Liver (tissue), 9 donors: Measurements from ENCODE around the gene ZCWPW1. TPM values are rescaled to one million over a fixed set of nuclear protein-coding genes. Genes with fewer than 3 reads are reported as not detected.

ENCODE experiments used
- DNase-seq: peaks from one replicate; pipeline ENCODE4 v3.0.0-alpha.2; 2017; ENCODE audit warnings: low spot score
- H3K27ac ChIP-seq, 2 donors: one replicate each; pipeline ENCODE4 v1.7.0; 2013; ENCODE audit warnings: inconsistent platforms in 2 of 2, low read length in 2 of 2, control low read depth in 1 of 2, low read depth in 1 of 2, mild to moderate bottlenecking in 1 of 2
- H3K27me3 ChIP-seq, 4 donors: one replicate each; pipeline versions ENCODE4 v1.6.1 to v1.7.0; 2013; ENCODE audit warnings: low read length in 3 of 4, inconsistent platforms in 1 of 4, mild to moderate bottlenecking in 1 of 4, moderate library complexity in 1 of 4; ENCODE audit not compliant: control insufficient read depth in 4 of 4, insufficient read depth in 4 of 4
- H3K36me3 ChIP-seq, 4 donors: one replicate each; pipeline versions ENCODE4 v1.6.1 to v1.7.0; 2013; ENCODE audit warnings: low read length in 3 of 4, mild to moderate bottlenecking in 3 of 4, low read depth in 1 of 4, moderate library complexity in 1 of 4; ENCODE audit not compliant: control insufficient read depth in 4 of 4, insufficient read depth in 3 of 4
- H3K4me1 ChIP-seq, 4 donors: one replicate each; pipeline versions ENCODE4 v1.6.1 to v1.7.0; 2013; ENCODE audit warnings: low read length in 3 of 4, mild to moderate bottlenecking in 3 of 4, moderate library complexity in 1 of 4; ENCODE audit not compliant: control insufficient read depth in 4 of 4, insufficient read depth in 4 of 4
- H3K4me3 ChIP-seq, 3 donors: one replicate each; pipeline versions ENCODE4 v1.6.1 to v1.7.0; 2013; ENCODE audit warnings: low read length in 3 of 3, control low read depth in 1 of 3, low read depth in 1 of 3, mild to moderate bottlenecking in 1 of 3
- H3K9ac ChIP-seq, 2 donors: one replicate each; pipeline ENCODE4 v1.7.0; 2013; ENCODE audit warnings: low read length in 2 of 2, mild to moderate bottlenecking in 2 of 2, moderate library complexity in 2 of 2, control low read depth in 1 of 2, low read depth in 1 of 2
- H3K9me3 ChIP-seq, 4 donors: one replicate each; pipeline versions ENCODE4 v1.6.1 to v1.7.0; 2013; ENCODE audit warnings: low read length in 3 of 4; ENCODE audit not compliant: control insufficient read depth in 4 of 4
- EGR1 ChIP-seq, 2 donors: IDR thresholded peaks; 2 replicates each; pipeline ENCODE4 v1.6.1; 2016 to 2018; ENCODE audit warnings: antibody characterized with exemption in 2 of 2, low read depth in 2 of 2
- FOXA1 ChIP-seq: IDR thresholded peaks from 2 replicates; pipeline ENCODE4 v1.6.1; 2016; ENCODE audit warnings: antibody characterized with exemption
- FOXA2 ChIP-seq: IDR thresholded peaks from 2 replicates; pipeline ENCODE4 v1.6.1; 2016; ENCODE audit warnings: antibody characterized with exemption
- GABPA ChIP-seq, 2 donors: IDR thresholded peaks in 1 of 2; conservative IDR thresholded peaks in 1 of 2; 2 replicates each; pipeline ENCODE4 v1.6.1; 2016; ENCODE audit warnings: antibody characterized with exemption in 2 of 2, mild to moderate bottlenecking in 1 of 2, moderate library complexity in 1 of 2
- HNF4A ChIP-seq, 2 donors: conservative IDR thresholded peaks; 2 replicates each; pipeline ENCODE4 v1.6.1; 2016; ENCODE audit warnings: antibody characterized with exemption in 2 of 2, mild to moderate bottlenecking in 2 of 2
- HNF4G ChIP-seq: IDR thresholded peaks from 2 replicates; pipeline ENCODE4 v1.6.1; 2016; ENCODE audit warnings: antibody characterized with exemption
- JUND ChIP-seq, 2 donors: IDR thresholded peaks; 2 replicates each; pipeline ENCODE4 v1.6.1; 2016; ENCODE audit warnings: antibody characterized with exemption in 2 of 2
- MAX ChIP-seq: IDR thresholded peaks from 2 replicates; pipeline ENCODE4 v1.6.1; 2016; ENCODE audit warnings: antibody characterized with exemption
- NR2F2 ChIP-seq: IDR thresholded peaks from 2 replicates; pipeline ENCODE4 v1.6.1; 2016; ENCODE audit warnings: antibody characterized with exemption
- RAD21 ChIP-seq, 2 donors: IDR thresholded peaks; 2 replicates each; pipeline ENCODE4 v1.6.1; 2016; ENCODE audit warnings: antibody characterized with exemption in 2 of 2, mild to moderate bottlenecking in 2 of 2
- REST ChIP-seq: IDR thresholded peaks from 2 replicates; pipeline ENCODE4 v1.6.1; 2016; ENCODE audit warnings: antibody characterized with exemption, mild to moderate bottlenecking
- RXRA ChIP-seq, 2 donors: IDR thresholded peaks; 2 replicates each; pipeline ENCODE4 v1.6.1; 2017 to 2018; ENCODE audit warnings: antibody characterized with exemption in 2 of 2, mild to moderate bottlenecking in 1 of 2
- SP1 ChIP-seq: IDR thresholded peaks from 2 replicates; pipeline ENCODE4 v1.6.1; 2018; ENCODE audit warnings: antibody characterized with exemption, mild to moderate bottlenecking
- TAF1 ChIP-seq: conservative IDR thresholded peaks from 2 replicates; pipeline ENCODE4 v1.6.1; 2016; ENCODE audit warnings: antibody characterized with exemption, mild to moderate bottlenecking
- YY1 ChIP-seq: IDR thresholded peaks from 2 replicates; pipeline ENCODE4 v1.6.1; 2016; ENCODE audit warnings: antibody characterized with exemption, mild to moderate bottlenecking
- WGBS: extraction: QIAGEN DNeasy Blood & Tissue Kit; methylation state at CpG from one replicate; pipeline ENCODE4 v1.1.7; 2013; 5-methylcytosine and 5-hydroxymethylcytosine counted together
- polyA plus RNA-seq, 2 donors: library from polyadenylated mRNA; stranded (reverse) in 1 of 2; unstranded in 1 of 2; fragments of 200-250 nt in 1 of 2; fragments of >200 nt in 1 of 2; fragmentation: Nextera tagmentation in 1 of 2; extraction: Ambion mirVana in 1 of 2; gene quantifications; one replicate each; pipeline versions ENCODE4 v1.2.1 to v1.2.3, GENCODE V29; 2013 to 2015
- total RNA-seq, 2 donors: library from RNA; depleted of rRNA; stranded (reverse); fragments of >200 nt; gene quantifications; one replicate each; pipeline ENCODE4 v1.2.3, GENCODE V29; 2014
- TF ChIP-seq, protein P1 (sequence below): IDR thresholded peaks from 2 replicates; pipeline ENCODE4 v1.6.1; 2016; ENCODE audit warnings: antibody characterized with exemption
- TF ChIP-seq, protein P2 (sequence below): fragments of 150-350 bp; IDR thresholded peaks from 2 replicates; pipeline ENCODE4 v1.5.1; 2017; ENCODE audit warnings: improper control_type of control experiment, low read depth, low read length; ENCODE audit not compliant: missing input control
- TF ChIP-seq, protein P3 (sequence below): IDR thresholded peaks from 2 replicates; pipeline ENCODE4 v1.6.1; 2016; ENCODE audit warnings: antibody characterized with exemption
- donor health status: healthy.
- donor health status: healthy.
- donor health status: healthy.
- donor health status: healthy.
- donor health status: healthy.

ZCWPW1 gene
- total and polyA plus RNA-seq, 4 donors = 1.4 to 3.3 (median 2.8) TPM

DNA sequence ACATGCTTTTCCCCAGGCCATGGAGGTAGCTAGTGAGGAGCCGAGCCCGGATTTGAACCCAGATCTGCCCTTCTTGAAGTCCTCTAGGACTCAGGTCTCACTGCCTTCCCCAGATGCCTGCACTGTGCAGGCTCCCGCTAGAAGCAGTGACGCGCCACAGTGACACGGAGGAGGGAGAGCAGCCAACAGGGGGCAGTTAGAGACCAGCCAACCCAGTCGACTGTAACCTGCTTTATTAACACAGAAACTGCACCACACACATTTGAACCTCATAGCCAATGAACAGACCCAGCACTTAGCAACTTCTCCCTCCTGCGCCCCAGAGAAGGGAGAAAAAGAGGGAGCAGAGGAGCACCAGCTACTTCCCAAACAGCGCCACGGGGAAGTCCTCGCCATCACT lies 27.8 kb downstream of the ZCWPW1 start:
- 92% methylated on average over 11 of the region's 11 CpGs for WGBS
- no peaks in the 10 kb centered on the region for H3K9me3 ChIP-seq
- H3K4me1 ChIP-seq = no peaks in the 10 kb centered on the region
- H3K27ac ChIP-seq = no peak overlapping the region
- H3K4me3 ChIP-seq = no peak overlapping the region
- DNase-seq = no peak
- H3K27me3 ChIP-seq = no peaks in the 10 kb centered on the region
- H3K36me3 ChIP-seq = peaks cover 0 to 7% (median 0%) of the 10 kb centered on the region in 4 donors
- no peak overlapping the region for H3K9ac ChIP-seq
- TF ChIP-seq, protein P1, sequence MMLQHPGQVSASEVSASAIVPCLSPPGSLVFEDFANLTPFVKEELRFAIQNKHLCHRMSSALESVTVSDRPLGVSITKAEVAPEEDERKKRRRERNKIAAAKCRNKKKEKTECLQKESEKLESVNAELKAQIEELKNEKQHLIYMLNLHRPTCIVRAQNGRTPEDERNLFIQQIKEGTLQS = no peak
- no peak for TF ChIP-seq SP1
- TF ChIP-seq, protein P2, sequence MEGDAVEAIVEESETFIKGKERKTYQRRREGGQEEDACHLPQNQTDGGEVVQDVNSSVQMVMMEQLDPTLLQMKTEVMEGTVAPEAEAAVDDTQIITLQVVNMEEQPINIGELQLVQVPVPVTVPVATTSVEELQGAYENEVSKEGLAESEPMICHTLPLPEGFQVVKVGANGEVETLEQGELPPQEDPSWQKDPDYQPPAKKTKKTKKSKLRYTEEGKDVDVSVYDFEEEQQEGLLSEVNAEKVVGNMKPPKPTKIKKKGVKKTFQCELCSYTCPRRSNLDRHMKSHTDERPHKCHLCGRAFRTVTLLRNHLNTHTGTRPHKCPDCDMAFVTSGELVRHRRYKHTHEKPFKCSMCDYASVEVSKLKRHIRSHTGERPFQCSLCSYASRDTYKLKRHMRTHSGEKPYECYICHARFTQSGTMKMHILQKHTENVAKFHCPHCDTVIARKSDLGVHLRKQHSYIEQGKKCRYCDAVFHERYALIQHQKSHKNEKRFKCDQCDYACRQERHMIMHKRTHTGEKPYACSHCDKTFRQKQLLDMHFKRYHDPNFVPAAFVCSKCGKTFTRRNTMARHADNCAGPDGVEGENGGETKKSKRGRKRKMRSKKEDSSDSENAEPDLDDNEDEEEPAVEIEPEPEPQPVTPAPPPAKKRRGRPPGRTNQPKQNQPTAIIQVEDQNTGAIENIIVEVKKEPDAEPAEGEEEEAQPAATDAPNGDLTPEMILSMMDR = no peak
- TF ChIP-seq GABPA (IDR thresholded peaks at IDR 0.05 in 1 of 2, conservative IDR thresholded peaks at IDR 0.05 in 1 of 2) = no peak
- TF ChIP-seq TAF1 = no peak
- TF ChIP-seq HNF4A (conservative IDR thresholded peaks at IDR 0.05) = no peak
- no peak for TF ChIP-seq REST
- no peak for TF ChIP-seq HNF4G

DNA sequence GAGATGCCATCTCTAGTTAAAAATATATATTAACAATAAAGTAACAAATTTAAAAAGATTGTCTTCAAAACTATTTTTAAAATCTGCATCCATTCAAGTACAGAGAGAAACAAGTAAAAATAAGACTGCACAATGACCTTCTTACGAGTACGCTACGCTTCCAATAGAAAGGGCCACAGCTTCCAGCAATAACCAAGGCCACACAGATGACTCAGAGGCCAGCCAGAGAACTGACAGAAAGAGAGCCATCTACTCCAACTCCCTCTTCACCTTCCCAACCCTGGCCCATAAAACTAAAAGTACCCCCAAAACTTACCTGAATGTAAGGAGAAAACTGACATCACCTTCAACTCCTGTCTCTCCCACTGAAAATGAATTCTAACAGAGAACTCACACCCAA lies 28.5 kb downstream of the ZCWPW1 start:
- Histone ChIP-seq H3K4me1 (no peaks in the 10 kb centered on the region), H3K9ac (no peak overlapping the region), H3K4me3 (no peak overlapping the region), H3K27me3 (no peaks in the 10 kb centered on the region), H3K36me3 (peaks cover 0 to 7% (median 0%) of the 10 kb centered on the region in 4 donors), H3K27ac (no peak overlapping the region), H3K9me3 (no peaks in the 10 kb centered on the region)
- WGBS = 99% methylated on average over 3 of the region's 3 CpGs
- no peak for DNase-seq
- TF ChIP-seq, protein P3, sequence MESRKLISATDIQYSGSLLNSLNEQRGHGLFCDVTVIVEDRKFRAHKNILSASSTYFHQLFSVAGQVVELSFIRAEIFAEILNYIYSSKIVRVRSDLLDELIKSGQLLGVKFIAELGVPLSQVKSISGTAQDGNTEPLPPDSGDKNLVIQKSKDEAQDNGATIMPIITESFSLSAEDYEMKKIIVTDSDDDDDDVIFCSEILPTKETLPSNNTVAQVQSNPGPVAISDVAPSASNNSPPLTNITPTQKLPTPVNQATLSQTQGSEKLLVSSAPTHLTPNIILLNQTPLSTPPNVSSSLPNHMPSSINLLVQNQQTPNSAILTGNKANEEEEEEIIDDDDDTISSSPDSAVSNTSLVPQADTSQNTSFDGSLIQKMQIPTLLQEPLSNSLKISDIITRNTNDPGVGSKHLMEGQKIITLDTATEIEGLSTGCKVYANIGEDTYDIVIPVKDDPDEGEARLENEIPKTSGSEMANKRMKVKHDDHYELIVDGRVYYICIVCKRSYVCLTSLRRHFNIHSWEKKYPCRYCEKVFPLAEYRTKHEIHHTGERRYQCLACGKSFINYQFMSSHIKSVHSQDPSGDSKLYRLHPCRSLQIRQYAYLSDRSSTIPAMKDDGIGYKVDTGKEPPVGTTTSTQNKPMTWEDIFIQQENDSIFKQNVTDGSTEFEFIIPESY = no peak
- TF ChIP-seq, protein P1 = no peak
- TF ChIP-seq SP1 = no peak
- TF ChIP-seq RAD21 (IDR thresholded peaks at IDR 0.05) = no peak
- TF ChIP-seq REST = no peak
- TF ChIP-seq, protein P2 = no peak
- no peak for TF ChIP-seq EGR1 (IDR thresholded peaks at IDR 0.05; ENCODE audit: low read depth in 2 of 2)
- TF ChIP-seq HNF4A (conservative IDR thresholded peaks at IDR 0.05) = no peak
- no peak for TF ChIP-seq YY1
- TF ChIP-seq JUND (IDR thresholded peaks at IDR 0.05) = no peak
- no peak for TF ChIP-seq GABPA (IDR thresholded peaks at IDR 0.05 in 1 of 2, conservative IDR thresholded peaks at IDR 0.05 in 1 of 2)
- TF ChIP-seq NR2F2 = no peak
- TF ChIP-seq RXRA (IDR thresholded peaks at IDR 0.05) = no peak
- no peak for TF ChIP-seq MAX
- TF ChIP-seq HNF4G = no peak
- TF ChIP-seq FOXA1 = no peak
- TF ChIP-seq TAF1 = no peak
- no peak for TF ChIP-seq FOXA2
